Embryonic facial prominence (tissue), 1 donor: ENCODE data around the gene FAH.
"Not testable (repeated sequence)": the region's sequence is repeated elsewhere in the genome, so short reads cannot be mapped to it uniquely, and the experiment has no call there.

ENCODE experiments used
- DNase-seq: peaks from one replicate; pipeline ENCODE4 v3.0.0-alpha.2; 2016; ENCODE audit errors: extremely low spot score

Gene FAH

DNA sequence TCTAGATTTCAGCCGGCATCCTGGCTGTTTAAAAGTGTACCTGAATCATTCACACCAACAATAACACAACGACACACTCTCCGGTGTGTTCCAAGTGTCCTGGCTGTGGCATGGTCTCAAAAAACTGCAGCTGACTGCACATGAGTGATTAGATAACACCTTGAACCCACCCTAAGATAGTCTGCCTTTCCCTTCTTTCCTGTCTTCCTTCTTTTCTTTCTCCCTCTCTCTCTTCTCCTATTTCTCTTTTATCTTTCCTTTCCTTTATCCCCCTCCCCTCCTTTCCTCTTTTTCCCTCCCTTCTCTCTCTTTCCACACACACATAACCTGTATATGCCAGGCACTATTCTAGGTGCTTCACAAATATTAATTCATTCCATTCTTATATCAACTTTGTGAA is 1.2 kb upstream of the FAH start:
- DNase-seq, result no peak

DNA sequence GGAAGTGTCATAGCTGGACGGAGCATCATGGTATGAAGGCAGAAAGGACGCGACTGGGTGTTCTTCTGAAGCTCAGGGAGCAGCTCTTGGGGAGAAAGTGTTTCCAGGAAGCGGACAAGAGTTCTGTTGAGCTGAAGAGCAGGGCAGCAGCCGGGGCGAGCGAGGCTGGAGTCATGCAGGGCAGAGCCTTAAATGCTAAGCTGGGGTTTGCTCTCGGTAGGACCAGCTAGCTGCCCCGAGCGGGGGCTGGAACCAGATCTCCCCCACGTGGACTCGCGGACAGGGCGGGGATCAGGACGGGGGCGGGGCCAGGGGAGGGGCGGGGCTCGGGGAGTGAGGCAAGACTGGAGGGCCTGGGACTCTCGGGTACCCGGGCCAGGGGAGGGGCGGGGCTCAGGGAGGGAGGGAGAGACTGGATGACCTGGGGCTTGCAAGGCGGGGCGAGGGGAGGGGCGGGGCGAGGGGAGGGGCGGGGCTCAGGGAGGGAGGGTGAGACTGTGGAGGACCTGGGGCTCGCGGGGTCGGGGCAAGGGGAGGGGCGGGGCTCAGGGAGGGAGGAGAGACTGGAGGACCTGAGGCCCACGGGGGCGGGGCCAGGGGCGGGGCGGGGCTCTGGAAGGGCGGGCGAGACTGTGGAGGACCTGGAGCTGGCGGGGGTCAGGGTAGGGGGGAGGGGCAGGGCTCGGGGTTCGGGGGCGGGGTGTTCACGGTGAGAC is 461 bp upstream of the FAH start:
- peak; percentile 53 for DNase-seq

DNA sequence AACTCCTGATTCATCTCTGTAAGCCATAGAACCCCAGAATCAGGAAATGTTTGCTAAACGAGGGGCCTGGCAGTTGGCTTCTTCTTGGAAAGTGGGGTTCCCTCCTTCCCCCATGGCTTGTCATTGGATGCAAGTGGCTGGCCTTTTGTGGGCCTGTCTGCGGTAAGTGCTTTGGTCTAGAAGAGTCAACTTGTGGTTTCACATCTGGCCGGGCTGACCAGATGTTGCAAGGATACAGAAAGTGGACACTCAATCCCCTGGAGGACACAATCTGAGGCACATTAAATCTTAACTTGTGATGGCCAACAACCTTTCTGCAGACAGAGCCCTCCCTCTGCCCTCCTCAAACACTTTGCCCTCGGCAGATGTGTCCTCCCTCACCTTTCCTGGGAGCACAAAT is 1.1 kb downstream of the FAH start:
- DNase-seq, result no peak

DNA sequence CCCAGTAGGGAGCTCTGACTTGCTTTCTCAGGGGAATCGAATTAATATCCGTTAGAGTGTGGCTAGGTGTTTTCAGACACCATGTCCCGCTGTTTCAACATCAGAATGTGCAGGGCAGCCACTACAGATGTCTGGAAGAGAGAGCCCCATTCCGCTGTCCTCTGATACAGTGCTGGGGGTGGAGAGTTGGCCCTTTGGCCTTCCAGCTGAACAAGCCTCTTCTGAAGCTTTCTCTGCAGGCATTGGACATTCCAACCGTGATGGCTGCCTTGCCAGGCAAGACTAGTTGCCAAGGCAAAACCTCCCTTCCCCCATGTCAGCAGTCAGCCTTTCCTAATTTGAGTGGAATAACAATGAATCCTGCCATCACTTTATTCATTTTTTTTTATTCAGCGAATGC is 1.5 kb downstream of the FAH start:
- DNase-seq, result no peak

DNA sequence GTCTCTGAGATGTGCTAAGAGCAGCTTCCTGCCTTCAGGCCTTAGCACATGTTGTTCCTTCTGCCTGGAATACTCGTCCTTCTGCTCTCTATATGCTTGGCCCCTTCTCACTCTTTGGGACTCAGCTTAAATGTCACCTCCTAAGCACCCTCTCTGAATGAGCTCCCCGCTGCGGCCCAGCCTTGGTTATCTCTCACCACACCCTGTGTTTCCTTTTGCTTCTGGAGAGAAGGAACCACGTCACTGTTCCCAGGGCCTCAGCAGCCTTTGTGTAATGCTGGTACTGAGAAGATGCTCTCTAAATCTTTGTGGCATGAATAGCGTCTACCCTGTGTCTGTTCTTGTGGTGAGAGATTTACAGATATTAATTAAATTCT is 2.2 kb downstream of the FAH start:
- DNase-seq, result no peak

DNA sequence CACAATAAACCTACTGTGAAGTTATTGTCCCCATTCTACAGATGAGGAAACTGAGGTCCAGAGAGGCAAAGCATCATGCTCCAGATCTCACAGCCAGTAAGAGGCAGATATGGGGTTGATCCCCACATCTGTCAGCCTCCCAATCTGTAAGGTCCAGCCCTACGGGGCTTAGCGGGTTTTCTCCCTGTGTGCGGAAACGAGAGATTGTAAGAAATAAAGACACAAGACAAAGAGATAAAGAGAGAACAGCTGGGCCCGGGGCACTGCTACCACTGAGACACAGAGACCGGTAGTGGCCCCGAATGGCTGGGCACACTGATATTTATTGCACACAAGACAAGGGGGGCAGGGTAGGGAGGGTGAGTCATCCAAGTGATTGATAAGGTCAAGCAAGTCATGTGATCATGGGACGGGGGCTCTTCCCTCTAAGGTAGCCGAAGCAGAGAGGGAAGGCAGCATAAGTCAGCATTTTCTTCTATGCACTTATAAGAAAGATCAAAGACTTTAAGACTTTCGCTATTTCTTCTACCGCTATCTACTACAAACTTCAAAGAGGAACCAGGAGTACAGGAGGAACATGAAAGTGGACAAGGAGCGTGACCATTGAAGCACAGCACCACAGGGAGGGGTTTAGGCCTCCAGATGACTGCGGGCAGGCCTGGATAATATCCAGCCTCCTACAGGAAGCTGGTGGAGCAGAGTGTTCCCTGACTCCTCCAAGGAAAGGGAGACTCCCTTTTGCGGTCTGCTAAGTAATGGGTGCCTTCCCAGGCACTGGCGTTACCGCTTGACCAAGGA is 2.8 kb downstream of the FAH start:
- DNase-seq, result not testable (repeated sequence)

GRCh38 chr15:80156176-80156720 is 3.4 kb downstream of the FAH start:
- DNase-seq, result no peak

DNA sequence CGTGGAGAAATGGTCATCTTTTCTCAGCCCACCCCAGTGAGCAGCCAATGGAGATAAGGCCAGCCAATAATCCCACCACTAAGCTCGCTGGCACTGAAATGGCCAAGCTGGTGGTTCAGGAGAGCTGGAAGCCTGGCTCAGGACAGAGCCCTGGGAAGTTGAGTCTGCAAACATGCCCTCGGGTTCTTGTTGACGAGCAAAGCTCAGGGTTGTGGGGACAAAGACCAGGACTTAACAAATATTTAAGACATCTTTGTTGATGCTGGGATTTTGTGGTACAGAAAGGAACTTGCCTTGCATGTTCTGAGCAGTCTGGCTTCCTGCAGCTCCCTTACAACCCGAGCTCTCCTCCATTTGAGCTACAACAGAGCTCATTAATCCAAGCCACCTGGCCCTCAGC is 4.4 kb downstream of the FAH start:
- no peak for DNase-seq

- no peak for DNase-seq
Measured at GRCh38 chr15:80159301-80159700, 6.5 kb downstream of the FAH start.

DNA sequence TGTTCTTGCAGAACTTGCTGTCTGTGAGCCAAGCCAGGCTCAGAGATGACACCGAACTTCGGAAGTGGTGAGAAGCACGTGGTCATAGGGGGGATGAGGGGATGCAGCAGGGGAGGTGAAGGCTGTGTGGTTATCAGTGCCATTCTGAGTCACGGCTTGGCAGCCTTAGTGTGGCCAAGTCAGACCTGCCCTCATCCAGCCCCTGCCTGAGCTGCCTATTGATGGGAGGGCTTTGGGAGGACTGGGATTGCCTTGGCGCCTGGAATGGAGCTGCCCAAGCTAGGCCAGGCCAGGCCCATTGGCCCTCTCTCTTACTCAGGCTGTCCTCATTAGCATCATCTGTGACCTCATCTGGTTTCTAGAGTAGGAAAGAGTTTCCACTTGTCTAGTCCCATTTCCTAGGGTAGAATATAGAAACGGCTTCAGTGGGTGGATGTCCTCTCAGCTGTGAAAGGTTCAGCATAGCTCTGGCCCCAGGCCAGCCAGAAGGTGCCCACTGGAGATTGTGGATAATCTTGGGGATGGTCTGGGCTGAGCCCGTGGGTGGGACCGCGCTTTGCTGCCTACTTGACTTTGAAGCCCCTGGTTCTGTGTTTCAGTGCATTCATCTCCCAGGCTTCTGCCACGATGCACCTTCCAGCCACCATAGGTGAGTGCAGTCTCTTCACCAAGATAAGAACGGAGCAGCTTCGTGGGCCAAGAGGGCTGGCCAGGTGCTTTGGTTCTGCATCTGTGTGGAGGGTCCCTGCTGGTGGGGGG is 7.2 kb downstream of the FAH start:
- DNase-seq, result no peak

- no peak for DNase-seq
Measured at GRCh38 chr15:80160570-80161156, 7.9 kb downstream of the FAH start.

GRCh38 chr15:80161468-80162016 is 8.7 kb downstream of the FAH start:
- no peak for DNase-seq

- no peak for DNase-seq
Measured at GRCh38 chr15:80162059-80162554, 9.3 kb downstream of the FAH start.

GRCh38 chr15:80163217-80163616 is 10.4 kb downstream of the FAH start:
- DNase-seq, result no peak

- DNase-seq, result no peak
Measured at GRCh38 chr15:80163897-80164296, 11.1 kb downstream of the FAH start.

DNA sequence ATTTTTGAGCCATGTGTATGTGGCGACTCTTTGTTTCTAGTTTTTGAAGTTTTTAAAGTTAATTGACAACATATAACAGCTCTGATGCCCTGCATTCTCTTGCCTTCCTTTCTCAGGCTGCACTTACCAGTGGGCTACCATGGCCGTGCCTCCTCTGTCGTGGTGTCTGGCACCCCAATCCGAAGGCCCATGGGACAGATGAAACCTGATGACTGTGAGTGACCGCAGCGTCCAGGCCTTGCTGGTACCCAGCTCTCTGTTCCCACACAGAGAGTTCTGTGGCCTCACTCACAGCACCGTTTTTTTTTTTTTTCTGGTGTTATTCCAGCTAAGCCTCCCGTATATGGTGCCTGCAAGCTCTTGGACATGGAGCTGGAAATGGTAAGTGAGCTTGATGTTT is 15.1 kb downstream of the FAH start:
- no peak for DNase-seq

DNA sequence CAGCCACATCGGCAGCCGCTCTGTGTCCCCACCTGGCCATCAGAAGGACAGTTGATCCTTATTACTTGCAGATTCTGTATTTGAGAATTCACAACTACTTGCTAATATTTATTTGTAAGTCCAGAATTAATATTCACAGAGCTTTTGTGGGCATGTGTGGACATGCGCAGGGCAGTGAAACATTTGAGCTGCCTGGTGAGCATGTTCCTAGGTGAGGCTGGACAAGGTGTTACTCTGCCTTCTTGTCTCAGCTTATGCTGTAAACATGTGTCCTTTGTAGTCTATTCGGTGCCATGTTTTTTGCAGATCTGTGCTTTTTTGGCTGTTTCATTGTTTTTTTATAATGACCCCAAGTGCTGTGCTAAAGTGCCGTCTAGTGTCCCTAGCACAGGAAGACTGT is 15.6 kb downstream of the FAH start:
- no peak for DNase-seq

DNA sequence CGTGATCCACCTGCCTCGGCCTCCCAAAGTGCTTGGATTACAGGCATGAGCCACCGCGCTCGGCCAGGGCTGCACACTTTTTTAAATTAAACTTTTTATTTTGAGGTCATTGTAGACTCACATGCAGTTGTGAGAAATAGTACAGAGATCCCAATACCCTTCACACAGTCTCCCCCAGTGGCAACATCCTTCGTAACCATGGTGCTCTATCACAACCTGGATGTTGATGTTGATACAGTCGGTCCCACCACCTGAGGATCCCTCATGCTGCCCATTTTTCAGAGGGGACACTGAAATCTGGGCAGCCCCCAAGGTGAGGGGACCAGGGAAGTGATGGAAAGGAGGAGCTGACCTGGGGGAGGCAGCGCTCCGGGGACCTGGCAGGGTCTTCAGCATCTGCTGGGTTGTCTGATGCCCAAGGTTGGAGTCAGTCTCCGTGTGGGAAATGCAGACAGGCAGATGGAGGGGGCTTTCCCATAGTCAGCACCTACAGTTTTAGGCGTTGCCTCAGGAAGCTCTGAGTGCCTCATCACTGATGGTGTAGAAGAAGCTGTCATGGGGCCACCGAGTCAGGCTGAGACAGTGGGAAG is 17.1 kb downstream of the FAH start:
- DNase-seq, result no peak

GRCh38 chr15:80170596-80170995 is 17.8 kb downstream of the FAH start:
- no peak for DNase-seq

- no peak for DNase-seq
Measured at GRCh38 chr15:80171787-80172186, 19.0 kb downstream of the FAH start.

- no peak for DNase-seq
Measured at GRCh38 chr15:80172401-80172800, 19.6 kb downstream of the FAH start.
